GM12801 (cell line): Measurements from ENCODE around the gene ARRDC2.

Experiments
- CTCF ChIP-seq: IDR thresholded peaks from one replicate; pipeline ENCODE4 v1.5.1; 2011; ENCODE audit warnings: control low read depth; ENCODE audit not compliant: insufficient read length; ENCODE audit errors: extremely low read depth

ARRDC2 gene

GRCh38 chr19:17977488-17977887 is 30.5 kb upstream of the ARRDC2 start:
- TF ChIP-seq CTCF: no peak

- TF ChIP-seq CTCF: no peak
These were observed 26.4 kb upstream of the ARRDC2 start for GRCh38 chr19:17981611-17982010.

GRCh38 chr19:17982430-17982829 is 25.5 kb upstream of the ARRDC2 start:
- no peak for TF ChIP-seq CTCF

GRCh38 chr19:17985037-17985818 is 22.7 kb upstream of the ARRDC2 start:
- TF ChIP-seq CTCF: no peak

- no peak for TF ChIP-seq CTCF
These were observed 19.8 kb upstream of the ARRDC2 start for GRCh38 chr19:17988161-17988560.

GRCh38 chr19:17989425-17990094 is 18.4 kb upstream of the ARRDC2 start:
- TF ChIP-seq CTCF: no peak

- TF ChIP-seq CTCF: no peak
These were observed 14.7 kb upstream of the ARRDC2 start for GRCh38 chr19:17993076-17993813.
